ENCODE data around the gene GPRIN2.
"Not testable (repeated sequence)": the region's sequence is repeated elsewhere in the genome, so short reads cannot be mapped to it uniquely, and the experiment has no call there.

Gene GPRIN2

DNA sequence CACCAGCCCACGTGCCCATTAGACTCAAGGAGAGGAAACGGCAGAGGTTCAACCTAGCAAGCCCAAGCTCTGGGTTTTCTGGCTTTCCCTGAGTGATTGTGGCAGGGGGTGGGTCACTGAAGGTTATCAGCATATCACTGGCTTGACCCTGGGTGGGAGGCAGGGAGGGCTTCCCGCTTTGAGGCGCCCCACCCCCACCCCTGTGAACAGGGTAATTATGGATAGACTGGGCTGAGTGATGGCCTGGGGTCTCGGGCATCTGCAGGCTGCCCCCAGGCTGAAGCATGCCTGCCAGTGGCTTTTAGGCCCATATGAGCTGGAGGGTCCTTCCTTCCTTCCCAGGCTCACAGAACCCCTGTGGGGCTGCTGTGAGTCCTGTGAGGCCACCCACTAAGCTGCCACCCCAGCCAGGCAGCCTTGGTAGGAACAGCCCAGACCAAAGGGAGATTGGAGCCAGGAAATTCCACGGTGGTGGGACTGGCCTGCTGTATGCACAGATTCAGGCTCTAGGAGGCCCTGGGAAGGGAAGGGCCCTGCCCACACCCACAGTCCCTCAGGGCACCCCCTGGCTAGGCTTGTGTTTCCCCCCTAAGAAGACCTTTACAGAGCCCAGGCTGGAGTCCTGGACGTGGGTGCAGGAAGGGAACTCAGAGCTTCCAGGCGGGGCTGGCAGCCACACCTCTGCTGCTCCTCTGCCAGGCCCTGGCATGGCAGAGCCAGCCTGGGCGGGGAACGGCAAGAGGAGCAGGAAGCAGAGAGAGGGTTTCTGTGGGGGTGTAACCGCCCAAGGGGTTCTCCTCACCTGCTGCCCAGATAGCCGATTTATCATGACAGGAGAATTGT is 33.1 kb downstream of the GPRIN2 start:
- DNase-seq (ENCODE audit: insufficient read length, low spot score) (no peak), FAIRE-seq (no peak)

GRCh38 chr10:46522295-46523118 is 34.0 kb downstream of the GPRIN2 start:
- DNase-seq (ENCODE audit: insufficient read length, low spot score) (no peak), FAIRE-seq (no peak)

- DNase-seq (ENCODE audit: insufficient read length, low spot score) = no peak
These were observed 35.5 kb downstream of the GPRIN2 start for GRCh38 chr10:46520941-46521340.

GRCh38 chr10:46520381-46520780 is 36.1 kb downstream of the GPRIN2 start:
- FAIRE-seq = no peak
- DNase-seq (ENCODE audit: insufficient read length, low spot score) = no peak

More at GRCh38 chr10:46520941-46521340, 35.5 kb downstream of the GPRIN2 start:
- no peak for FAIRE-seq

DNA sequence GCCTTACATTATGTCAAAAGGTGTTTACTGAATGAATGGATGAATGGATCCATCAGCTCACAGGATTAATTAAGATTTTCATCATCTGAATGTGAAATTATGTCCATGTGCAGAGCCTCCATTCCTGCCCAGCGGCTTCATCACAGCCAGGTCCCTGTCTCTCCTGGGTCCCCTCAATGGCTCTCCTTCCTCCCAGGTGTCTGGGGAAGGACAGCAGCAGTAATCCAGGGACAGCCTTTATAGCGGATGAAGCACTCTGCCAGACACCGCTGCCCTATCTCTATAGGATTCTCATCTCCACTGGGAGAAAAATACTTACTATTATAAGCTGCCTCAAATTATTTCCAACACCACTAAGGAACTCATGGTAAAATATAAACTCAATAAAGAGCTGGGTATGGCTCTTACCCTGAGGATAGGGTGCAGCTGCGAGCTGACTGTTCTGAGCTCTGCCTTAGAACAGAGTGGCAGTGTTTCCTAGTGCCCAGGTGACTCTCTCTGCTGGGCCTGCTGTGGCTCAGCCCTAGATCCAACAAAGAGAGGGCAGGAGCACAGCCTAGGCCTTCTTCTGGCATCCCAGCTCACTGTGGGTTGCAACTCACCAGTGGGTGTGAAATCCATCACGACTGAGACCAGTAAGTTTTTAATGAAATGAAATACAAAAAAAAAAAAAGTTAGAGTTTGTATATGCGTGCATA is 38.3 kb downstream of the GPRIN2 start:
- DNase-seq (ENCODE audit: insufficient read length, low spot score) (no peak), FAIRE-seq (no peak)

GRCh38 chr10:46517541-46517940 is 38.9 kb downstream of the GPRIN2 start:
- no peak for DNase-seq (ENCODE audit: insufficient read length, low spot score)
- no peak for FAIRE-seq

DNA sequence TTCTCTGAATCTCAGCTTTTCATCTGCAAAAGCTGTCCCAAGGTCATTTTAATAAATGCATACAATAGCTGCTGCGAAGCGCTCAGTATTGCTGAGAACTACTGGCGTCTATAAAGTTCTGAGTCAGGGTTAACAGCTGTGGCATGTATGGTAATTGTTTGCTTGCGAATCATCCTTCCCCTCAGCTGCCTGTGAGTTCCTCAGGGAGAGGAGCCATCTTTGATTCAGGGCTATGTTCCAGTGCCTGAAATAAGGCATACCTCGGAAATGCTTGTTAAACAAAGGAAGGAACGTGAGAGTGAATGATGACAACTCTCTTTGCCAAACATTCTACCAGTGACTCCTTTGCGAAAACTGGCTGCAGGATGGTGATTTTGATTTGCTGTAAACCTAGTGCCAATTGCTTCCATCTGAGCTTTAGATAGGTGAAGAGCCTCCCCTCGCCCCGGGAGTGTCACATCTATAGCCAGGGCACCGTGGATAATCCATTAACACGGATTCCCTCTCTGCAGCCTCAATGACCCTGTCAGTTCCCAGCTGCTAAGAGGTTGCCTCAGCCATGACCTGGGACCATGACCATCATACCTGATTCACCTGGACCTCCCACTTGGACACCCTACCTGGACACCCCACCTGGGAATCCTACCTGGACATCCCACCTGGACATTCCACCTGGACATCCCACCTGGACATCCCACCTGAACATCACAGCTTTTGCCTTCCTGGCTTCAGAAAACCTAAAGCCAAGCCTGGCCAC is 39.6 kb downstream of the GPRIN2 start:
- DNase-seq (ENCODE audit: insufficient read length, low spot score) = no peak
- FAIRE-seq = no peak

- no peak for DNase-seq (ENCODE audit: insufficient read length, low spot score)
- no peak for FAIRE-seq
These were observed 40.7 kb downstream of the GPRIN2 start for GRCh38 chr10:46515793-46516192.

DNA sequence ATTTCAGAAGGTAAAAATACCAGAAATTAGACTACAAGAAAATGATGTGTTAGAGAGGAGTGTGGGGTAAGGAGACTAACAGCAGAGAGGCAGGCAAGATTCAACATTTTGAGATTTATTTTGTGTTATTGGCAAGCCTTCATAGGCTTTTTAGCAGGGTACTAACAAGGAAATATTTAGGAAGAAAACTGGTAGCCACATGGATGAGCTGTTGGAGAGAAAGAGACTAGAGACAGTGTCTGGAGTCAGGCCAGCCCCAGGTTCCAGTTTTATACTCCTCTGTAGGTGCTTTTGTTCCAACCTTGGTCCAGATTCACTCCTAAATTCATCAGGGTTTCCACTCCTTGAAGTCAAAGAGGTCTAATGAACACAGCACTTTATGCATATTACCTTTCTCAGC is 41.1 kb downstream of the GPRIN2 start:
- DNase-seq (ENCODE audit: insufficient read length, low spot score) (no peak), FAIRE-seq (no peak)

DNA sequence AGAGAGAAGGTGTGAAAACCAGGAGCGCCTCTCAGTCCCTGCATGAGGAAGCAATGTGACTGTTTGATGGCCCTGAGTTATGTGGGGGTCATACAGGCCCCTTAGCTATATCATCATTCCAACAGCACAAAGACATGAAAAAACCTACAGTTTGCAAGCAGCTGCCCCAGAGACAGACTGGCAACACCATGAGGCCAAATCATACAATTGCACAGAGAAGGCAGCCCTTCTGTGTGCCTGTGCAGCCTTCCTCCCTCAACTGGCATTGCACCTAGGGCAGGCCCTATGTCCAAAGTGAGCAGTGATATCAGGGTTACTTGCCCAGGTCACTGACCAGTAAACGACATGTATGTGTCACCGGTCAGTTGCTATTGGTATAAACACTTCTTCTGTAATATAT is 41.6 kb downstream of the GPRIN2 start:
- no peak for DNase-seq (ENCODE audit: insufficient read length, low spot score)
- FAIRE-seq = no peak

GRCh38 chr10:46514431-46514861 is 42.0 kb downstream of the GPRIN2 start:
- no peak for FAIRE-seq

DNA sequence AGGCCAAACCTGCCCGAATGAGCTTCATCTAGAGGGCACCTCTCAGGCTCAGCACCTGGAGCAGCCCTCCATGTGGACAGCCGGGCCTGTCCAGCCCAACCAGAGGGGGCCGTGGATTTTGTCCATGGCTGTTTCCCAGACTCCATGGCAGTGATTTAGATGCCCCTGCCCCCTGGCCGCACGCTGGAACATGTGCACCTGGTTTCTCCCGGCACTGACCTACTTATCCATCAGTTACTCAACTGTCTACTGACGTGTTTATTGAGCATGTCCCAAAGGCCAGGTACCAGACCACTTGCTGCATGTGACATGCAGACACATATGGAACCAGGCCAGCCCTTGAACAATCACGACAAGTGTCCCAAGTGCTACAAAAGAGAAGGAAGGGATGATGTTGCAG is 43.1 kb downstream of the GPRIN2 start:
- FAIRE-seq; DNase-seq (ENCODE audit: insufficient read length, low spot score): not testable (repeated sequence)

More at GRCh38 chr10:46514431-46514861, 42.0 kb downstream of the GPRIN2 start:
- no peak for DNase-seq (ENCODE audit: insufficient read length, low spot score)

DNA sequence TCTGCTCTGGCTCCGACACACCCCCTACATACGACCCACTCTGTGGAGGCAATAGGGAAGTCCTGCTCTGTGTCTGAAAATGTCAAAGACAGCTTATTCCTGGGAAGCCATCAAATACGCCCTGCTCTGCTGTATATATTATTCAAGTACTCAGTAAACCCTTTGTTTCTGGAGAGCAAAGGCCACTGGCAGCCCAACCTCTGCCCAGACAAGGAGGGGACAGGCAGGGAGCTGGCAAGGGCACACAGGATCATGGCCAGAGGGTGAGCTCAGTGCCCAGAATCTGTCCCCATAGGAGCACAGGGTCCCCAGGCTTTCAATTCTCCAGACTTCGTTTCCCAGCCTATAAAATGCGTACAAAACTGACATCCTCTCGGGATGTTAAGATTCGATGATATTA is 43.7 kb downstream of the GPRIN2 start:
- not testable (repeated sequence) for FAIRE-seq; DNase-seq (ENCODE audit: insufficient read length, low spot score)

- not testable (repeated sequence) for DNase-seq (ENCODE audit: insufficient read length, low spot score); FAIRE-seq
These were observed 44.5 kb downstream of the GPRIN2 start for GRCh38 chr10:46512002-46512401.

Measured in GM19239 (cell line).